ENCODE data around the gene CNNM2. TPM values are rescaled to one million over a fixed set of nuclear protein-coding genes. Genes with fewer than 3 reads are reported as not detected.
"Not testable (repeated sequence)": the region's sequence is repeated elsewhere in the genome, so short reads cannot be mapped to it uniquely, and the experiment has no call there.

The CNNM2 gene
- total RNA-seq, 1 donor from 2014 or later, result 1.2 TPM

DNA sequence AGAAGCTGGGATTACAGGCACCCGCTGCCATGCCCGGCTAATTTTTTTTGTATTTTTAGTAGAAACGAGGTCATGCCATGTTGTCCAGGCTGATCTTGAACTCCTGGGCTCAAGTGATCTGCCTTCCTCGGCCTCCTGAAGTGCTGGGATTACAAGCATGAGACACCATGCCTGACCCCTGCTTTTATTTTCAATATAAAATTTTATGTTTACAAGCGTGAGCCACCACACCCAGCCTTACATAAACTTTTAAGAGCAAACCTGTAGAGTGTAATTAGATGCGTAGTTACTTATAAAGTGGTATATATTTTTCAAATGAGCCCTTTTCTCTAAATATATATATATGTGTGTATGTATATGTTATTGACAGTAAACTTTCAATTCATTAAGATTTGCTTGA is 8.7 kb downstream of the CNNM2 start:
- DNase-seq (ENCODE audit: low read depth in 2 of 2), result no peak

DNA sequence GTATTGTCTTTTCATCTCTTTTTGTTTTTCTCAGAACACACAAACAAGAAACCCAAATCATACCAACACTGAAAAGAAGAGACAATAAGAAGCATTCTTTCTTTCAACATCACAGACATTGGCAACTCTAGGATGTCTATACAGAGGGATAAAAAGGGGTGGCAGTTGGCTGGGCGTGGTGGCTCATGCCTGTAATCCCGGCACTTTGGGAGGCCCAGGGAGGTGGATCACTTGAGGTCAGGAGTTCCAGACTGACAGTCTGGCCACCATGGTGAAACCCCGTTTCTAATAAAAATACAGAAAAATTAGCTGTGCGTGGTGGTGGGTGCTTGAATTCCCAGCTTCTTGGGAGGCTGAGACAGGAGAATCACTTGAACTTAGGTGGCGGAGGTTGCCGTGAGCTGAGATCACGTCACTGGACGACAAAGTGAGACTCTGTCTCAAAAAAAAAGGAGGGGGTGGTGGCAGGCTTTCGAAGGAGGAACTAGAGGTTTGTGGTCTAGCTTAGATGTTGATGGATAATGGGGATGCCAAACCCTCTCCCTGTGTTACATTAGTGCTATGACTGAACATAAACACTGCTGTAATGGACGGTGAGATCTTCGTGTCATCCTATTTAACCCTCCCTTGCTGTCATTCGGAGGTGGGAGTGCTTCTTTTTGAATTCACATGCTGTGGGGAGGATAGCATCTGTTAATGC is 9.4 kb downstream of the CNNM2 start:
- no peak for DNase-seq (ENCODE audit: low read depth in 2 of 2)

- DNase-seq (ENCODE audit: low read depth in 2 of 2), result not testable (repeated sequence)
Observed at GRCh38 chr10:102928442-102928841, 10.3 kb downstream of the CNNM2 start.

DNA sequence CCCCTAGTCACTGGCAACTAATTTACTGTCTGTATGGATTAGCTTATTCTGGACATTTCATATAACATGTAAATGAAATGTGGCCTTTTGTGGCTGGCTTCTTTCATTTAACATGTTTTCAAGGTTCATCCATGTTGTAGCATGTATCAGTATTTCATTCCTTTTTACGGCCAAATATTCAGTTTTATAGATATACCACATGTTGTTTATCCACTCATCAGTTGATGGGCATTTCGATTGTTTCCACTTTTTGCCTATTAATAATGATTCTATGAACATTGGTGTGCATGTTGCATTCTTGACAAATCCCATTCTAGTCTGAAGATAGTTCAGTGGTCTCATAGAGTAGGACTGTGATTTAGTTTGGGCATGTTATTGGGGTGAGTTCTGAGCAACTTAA is 12.6 kb downstream of the CNNM2 start:
- DNase-seq (ENCODE audit: low read depth in 2 of 2), result no peak

- DNase-seq (ENCODE audit: low read depth in 2 of 2), result no peak
Observed at GRCh38 chr10:102931643-102932042, 13.5 kb downstream of the CNNM2 start.

DNA sequence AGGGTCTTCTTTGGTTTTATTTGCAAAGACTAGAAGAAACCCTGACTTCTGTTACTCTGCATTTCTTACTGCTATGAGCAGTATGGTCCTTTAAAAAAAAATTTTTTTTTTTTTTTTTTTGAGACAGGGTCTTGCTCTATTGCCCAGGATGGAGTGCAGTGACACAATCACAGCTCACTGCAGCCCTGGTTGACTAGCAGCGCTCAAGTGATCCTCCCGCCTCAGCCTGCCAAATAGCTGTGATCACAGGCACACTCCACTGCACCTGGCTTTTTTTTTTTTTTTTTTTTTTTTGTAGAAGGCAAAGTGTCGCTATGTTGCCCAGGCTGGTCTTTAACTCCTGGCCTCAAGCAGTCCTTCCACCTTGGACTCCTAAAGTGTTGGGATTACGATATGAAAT is 17.4 kb downstream of the CNNM2 start:
- DNase-seq (ENCODE audit: low read depth in 2 of 2), result no peak

DNA sequence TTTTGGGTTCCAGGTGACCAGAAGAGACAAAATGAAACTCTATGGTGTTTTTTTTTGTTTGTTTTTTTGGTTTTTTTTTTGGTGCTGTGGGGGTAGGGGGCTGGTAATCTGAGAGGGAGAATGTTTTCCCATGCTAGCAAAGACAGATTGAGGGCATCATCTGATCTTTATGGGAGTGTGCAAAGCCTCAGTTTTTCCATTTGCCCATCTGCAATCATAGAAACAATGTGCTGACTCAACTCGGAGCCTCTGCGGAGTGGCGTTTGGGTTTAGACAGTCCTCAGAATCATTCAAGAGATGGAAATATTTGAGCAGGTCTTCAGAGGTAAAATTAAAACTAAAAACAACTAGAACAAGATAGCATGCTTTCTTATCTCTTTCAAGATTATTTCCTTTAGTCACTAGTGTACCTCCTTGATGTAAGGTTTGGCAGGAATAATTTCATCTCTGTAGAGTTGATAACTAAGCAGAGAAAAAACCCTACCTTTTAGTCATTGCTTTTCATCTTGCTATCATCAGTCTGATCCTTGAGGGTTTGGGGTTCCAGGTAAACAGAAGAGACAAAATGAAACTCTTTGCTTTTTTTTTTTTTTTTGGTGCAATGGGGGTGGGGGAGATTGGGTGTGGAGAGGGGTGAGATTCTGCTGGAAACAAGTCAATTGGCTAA is 18.0 kb downstream of the CNNM2 start:
- no peak for DNase-seq (ENCODE audit: low read depth in 2 of 2)

DNA sequence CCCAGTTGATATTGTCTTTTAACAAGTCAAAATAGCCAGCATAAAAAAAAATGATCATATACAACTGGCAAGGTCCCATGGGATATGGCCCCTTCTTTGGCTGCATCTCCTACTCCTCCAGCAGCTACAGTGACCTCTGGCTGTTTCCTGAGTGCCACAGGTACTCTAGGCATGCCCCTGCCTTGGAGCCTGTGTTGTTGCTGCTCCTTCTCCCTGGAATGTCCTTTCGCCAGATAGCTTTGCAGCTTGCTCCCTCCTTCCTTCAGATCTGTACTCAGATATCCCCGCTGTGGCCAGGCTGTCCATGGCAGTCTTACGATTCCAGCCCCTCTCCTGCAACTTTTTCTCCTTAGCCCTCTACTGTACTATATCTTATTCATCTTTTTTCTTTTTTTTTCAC is 23.3 kb downstream of the CNNM2 start:
- DNase-seq (ENCODE audit: low read depth in 2 of 2), result no peak

- DNase-seq (ENCODE audit: low read depth in 2 of 2), result no peak
Observed at GRCh38 chr10:102945449-102945848, 27.4 kb downstream of the CNNM2 start.

GRCh38 chr10:102945962-102946361 is 27.9 kb downstream of the CNNM2 start:
- no peak for DNase-seq (ENCODE audit: low read depth in 2 of 2)

DNA sequence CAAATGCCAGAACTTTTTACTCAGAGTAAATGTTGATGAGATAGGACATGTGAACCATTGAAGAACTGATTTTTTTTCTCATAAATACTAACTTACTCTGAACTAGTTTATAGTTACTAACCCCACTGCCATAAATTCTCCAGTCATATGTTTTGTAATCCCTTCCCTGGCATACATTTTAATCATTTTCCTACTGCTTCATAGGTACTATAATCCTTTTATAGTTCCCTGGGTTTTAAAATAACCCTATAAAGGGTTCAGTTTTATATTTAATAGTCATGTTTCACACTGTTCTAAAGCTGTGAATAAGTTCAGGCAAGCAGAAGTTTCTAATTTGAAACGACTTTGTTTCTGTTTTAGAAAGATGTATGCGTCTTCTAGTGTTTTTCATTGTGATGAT is 28.9 kb downstream of the CNNM2 start:
- DNase-seq (ENCODE audit: low read depth in 2 of 2), result no peak

DNA sequence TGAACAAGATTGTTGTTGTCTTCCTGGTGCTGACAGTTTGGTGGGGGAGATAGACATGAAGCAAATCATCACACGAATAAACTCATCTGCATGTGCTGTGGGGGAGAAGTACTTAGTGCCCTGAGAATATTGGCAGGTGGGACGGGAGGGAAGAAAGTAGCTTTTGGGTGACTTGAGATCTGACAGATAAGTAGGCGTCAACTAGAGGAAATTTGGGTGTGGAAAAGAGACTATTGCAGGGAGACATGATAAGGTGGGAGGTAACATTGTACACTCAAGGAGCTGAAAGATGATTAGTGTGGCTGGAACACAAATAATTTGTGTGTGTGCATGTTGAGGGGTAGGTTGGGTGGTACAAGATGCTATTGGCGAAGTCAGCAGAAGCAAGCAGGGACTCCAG is 30.1 kb downstream of the CNNM2 start:
- no peak for DNase-seq (ENCODE audit: low read depth in 2 of 2)

DNA sequence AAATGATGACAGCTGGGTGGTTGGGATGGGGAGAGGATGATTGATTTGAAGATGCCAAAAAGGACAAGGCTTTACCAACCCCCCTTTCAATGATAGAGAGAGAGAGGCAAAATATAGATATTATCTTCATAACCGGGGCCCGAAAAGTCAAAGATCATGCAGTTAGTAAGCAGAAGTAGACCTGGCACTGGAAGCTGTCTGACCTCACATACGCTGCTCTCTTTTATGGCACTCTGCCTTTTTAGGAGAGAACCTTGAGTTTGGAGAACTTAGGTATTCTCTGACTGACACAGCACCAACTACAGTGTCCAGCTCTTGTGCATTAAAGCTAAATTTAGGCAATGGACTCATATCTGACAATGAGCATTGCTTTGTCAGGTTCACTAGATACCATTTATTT is 30.7 kb downstream of the CNNM2 start:
- DNase-seq (ENCODE audit: low read depth in 2 of 2), result no peak

GRCh38 chr10:102949916-102950315 is 31.8 kb downstream of the CNNM2 start:
- DNase-seq (ENCODE audit: low read depth in 2 of 2), result no peak

GRCh38 chr10:102951316-102951715 is 33.2 kb downstream of the CNNM2 start:
- no peak for DNase-seq (ENCODE audit: low read depth in 2 of 2)

DNA sequence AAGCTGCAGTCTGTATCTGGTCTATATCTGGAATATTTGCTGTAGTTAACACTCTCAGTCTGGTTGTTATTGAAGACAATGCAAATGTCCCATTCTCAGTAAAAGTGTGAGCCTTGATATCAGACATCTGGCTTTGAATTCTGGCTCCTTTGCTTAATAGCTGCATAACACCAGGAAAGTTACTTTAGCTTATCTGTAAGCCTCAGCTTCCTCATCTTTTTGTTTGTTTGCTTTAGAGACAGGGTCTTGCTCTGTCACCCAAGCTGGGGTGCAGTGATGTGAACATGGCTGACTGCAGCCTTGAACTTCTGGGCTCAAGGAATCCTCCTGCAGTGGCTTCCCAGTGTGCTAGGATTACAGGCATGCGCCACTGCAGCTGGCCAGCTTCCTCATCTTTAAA is 41.3 kb downstream of the CNNM2 start:
- DNase-seq (ENCODE audit: low read depth in 2 of 2), result no peak

- no peak for DNase-seq (ENCODE audit: low read depth in 2 of 2)
Observed at GRCh38 chr10:102960157-102960556, 42.1 kb downstream of the CNNM2 start.

GRCh38 chr10:102962267-102962666 is 44.2 kb downstream of the CNNM2 start:
- no peak for DNase-seq (ENCODE audit: low read depth in 2 of 2)

DNA sequence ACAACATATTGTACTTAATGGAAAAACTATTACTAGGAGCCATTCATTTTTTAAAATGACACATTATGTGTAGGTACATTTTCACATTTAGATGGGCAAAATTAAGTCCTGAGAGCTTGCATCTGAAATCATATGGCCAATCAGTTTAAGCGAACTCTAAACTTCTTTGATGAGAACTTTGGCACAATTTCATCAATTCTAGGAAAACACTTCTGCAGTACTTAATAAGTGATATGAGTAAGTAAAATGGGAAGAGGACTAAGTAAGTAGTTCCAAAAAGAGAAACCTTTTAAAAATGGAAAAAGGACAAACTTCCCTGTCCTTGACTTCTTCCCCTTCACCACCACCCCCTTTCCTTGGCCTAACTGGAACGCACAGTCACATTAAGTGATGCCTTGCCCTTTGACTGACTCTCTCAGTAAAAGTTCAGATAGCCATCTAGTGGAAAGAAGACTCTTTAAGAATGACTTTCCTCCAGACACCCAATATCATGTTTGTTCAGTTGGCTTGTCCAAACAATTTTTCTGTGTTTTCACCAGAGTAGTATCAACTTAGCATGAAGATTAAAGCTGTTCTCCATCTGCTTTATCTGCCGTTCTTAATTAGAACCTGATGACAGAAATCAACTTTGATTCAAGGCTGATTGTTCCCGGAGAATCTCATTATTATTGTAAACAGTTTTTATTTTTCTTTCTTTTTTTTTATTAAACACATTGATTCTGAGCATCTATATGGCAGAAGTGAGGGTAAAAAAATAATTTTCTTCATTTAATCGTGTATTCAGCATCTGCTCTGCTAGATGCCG is 45.1 kb downstream of the CNNM2 start:
- DNase-seq (ENCODE audit: low read depth in 2 of 2), result peak in 1 of 2 donors; percentile 5

DNA sequence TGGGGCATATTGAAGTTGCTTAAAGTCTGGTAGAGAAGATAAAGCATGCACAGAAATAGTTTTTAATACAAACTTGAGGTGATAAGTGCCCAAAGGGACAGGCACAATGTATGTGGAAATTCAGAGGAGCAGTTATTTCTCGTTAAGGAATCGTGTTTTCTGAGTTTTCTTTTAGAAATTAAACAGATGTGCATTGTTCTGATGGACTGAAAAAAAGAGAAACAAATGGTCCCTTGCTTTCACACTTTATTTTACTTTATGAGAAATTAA is 45.6 kb downstream of the CNNM2 start:
- no peak for DNase-seq (ENCODE audit: low read depth in 2 of 2)

DNA sequence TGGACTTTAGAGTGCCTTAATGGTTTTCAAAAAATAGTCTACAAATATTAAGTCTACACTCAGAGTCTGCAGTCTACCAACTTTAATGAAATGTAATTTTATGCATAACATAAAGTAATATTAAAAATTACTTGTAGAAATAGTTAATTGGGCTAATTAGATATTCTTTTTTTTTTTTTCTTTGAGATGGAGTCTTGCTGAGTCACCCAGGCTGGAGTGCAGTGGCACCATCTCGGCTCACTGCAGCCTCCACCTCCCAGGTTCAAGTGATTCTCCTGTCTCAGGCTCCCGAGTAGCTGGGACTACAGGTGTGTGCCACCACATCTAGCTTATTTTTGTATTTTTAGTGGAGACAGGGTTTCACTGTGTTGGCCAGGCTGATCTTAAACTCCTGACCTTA is 46.0 kb downstream of the CNNM2 start:
- not testable (repeated sequence) for DNase-seq (ENCODE audit: low read depth in 2 of 2)

GRCh38 chr10:102964713-102965112 is 46.6 kb downstream of the CNNM2 start:
- DNase-seq (ENCODE audit: low read depth in 2 of 2), result no peak

- no peak for DNase-seq (ENCODE audit: low read depth in 2 of 2)
Observed at GRCh38 chr10:102965311-102965851, 47.3 kb downstream of the CNNM2 start.

Data from dermis microvascular lymphatic vessel endothelial cell (primary cell).